LNCaP clone FGC (cell line): ENCODE measurements around the gene NHSL1.

Source experiments
- DNase-seq: peaks from one replicate; pipeline ENCODE4 v3.0.0-alpha.2; 2011; ENCODE audit warnings: low read depth
- H3K4me3 ChIP-seq: 2 replicates; pipeline ENCODE4 v1.5.1; 2011; ENCODE audit warnings: mild to moderate bottlenecking, low read depth, low read length, control low read depth
- TF ChIP-seq, protein P1 (sequence below): IDR thresholded peaks from 2 replicates; pipeline ENCODE4 v1.5.1; 2012; ENCODE audit warnings: mild to moderate bottlenecking; ENCODE audit not compliant: control insufficient read depth, insufficient read depth; ENCODE audit errors: extremely low read depth

Gene NHSL1, protein sequence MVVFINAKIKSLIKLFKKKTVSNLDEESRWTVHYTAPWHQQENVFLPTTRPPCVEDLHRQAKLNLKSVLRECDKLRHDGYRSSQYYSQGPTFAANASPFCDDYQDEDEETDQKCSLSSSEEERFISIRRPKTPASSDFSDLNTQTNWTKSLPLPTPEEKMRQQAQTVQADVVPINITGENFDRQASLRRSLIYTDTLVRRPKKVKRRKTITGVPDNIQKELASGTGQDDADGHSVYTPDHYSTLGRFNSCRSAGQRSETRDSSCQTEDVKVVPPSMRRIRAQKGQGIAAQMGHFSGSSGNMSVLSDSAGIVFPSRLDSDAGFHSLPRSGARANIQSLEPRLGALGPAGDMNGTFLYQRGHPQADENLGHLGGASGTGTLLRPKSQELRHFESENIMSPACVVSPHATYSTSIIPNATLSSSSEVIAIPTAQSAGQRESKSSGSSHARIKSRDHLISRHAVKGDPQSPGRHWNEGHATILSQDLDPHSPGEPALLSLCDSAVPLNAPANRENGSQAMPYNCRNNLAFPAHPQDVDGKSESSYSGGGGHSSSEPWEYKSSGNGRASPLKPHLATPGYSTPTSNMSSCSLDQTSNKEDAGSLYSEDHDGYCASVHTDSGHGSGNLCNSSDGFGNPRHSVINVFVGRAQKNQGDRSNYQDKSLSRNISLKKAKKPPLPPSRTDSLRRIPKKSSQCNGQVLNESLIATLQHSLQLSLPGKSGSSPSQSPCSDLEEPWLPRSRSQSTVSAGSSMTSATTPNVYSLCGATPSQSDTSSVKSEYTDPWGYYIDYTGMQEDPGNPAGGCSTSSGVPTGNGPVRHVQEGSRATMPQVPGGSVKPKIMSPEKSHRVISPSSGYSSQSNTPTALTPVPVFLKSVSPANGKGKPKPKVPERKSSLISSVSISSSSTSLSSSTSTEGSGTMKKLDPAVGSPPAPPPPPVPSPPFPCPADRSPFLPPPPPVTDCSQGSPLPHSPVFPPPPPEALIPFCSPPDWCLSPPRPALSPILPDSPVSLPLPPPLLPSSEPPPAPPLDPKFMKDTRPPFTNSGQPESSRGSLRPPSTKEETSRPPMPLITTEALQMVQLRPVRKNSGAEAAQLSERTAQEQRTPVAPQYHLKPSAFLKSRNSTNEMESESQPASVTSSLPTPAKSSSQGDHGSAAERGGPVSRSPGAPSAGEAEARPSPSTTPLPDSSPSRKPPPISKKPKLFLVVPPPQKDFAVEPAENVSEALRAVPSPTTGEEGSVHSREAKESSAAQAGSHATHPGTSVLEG (N-terminal part only)

DNA sequence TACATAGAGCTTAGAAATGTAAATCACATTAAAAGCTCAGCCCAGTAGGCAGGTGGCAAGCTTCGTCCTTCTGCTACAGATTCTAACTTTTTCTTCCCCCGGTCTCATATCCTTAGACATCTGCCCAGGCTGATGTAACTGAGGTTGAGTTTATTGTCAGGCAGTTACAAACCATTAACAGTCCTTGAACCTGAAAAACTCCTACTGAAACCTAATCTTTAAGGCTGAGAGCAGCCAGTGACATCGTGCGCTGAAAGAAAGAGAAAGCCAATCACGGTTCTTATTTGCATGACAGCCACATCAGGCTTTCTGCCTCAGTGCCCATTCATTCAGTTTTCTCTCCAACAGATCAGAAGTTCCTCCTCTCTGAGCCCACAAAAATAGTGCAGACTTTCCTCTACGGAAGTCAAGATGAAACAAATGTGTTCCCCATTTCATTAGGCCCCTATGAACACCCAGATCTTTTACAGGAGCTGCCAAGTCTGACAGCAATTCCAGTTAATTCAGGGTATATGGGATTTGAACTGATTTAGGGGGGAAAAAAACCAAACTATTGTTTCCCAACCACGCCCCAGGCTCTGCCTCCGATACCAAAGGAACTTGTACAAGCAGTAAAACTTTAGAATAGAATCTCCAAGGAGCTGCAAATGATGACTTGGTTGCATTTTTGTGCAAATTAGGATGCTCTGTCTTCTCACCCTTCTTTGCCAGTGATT lies at the start of gene NHSL1:
Gene NHSL1, minus strand, starts transcription at position 192 of the 716 bp plus-strand sequence. CDS start 204 bp downstream, outside the sequence.
- TF ChIP-seq, protein P1, sequence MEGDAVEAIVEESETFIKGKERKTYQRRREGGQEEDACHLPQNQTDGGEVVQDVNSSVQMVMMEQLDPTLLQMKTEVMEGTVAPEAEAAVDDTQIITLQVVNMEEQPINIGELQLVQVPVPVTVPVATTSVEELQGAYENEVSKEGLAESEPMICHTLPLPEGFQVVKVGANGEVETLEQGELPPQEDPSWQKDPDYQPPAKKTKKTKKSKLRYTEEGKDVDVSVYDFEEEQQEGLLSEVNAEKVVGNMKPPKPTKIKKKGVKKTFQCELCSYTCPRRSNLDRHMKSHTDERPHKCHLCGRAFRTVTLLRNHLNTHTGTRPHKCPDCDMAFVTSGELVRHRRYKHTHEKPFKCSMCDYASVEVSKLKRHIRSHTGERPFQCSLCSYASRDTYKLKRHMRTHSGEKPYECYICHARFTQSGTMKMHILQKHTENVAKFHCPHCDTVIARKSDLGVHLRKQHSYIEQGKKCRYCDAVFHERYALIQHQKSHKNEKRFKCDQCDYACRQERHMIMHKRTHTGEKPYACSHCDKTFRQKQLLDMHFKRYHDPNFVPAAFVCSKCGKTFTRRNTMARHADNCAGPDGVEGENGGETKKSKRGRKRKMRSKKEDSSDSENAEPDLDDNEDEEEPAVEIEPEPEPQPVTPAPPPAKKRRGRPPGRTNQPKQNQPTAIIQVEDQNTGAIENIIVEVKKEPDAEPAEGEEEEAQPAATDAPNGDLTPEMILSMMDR: no peak
- no peak for DNase-seq
- no peak within 1 kb of the TSS for H3K4me3 ChIP-seq

DNA sequence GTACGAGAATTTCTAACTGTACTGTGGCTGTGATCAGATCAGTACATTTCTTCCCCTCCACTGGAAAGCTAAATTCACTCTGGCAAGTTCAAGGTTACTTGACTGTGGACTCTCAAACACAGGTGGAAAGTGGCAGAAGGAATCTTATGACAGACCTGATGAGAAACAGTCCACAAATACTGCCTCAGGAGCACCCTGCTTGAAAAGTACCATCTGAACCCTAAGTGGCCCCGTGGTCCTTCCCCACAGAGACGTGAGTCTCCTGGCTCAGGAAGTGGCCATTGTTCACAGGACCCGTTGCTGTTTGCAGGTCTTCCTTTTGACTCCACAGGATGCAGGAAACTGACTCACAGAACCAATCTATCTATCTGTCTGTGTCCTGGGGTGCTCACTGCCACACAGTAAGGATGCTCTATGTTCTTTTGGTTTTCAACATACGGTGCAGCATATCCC lies 47.5 kb upstream of the NHSL1 start:
- TF ChIP-seq, protein P1: no peak
- H3K4me3 ChIP-seq: no peak overlapping the region
- DNase-seq: no peak

DNA sequence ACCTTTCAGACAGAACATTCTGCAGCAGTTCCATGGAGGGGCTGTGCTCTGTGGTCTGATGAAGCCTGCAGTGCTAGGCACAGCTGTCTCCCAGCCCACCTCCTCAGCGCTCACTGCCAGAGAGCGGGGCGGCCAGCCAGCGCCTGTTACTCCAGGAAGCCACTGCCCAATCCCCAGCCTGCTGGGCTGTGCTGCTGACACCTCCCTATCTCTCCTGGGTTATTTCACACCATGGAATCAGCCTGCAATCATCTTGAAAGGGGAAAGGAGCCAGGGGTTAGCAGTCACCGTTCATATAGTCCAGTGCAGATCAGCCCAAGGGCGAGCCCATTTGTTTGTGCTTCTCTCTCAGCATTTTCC lies 46.3 kb upstream of the NHSL1 start:
- no peak for DNase-seq
- no peak overlapping the region for H3K4me3 ChIP-seq

DNA sequence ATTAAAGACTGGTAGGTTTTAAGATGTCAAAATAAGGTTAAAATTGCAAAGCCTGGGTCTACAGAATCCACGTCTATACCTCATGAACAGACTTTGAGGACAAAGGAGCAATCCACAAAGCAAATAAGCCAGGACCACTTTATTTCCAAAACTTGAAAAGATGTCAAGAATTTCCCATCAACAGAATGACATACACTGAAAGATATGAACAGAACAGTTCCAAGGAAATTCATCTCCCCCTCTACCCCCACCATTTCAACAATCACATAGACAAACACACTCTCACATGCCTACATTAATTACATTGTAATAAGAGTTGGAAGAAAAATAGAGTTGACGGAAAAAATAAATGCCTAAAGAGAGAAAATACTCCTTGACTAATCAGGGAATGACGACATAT lies 45.2 kb upstream of the NHSL1 start:
- no peak overlapping the region for H3K4me3 ChIP-seq
- DNase-seq: no peak
- TF ChIP-seq, protein P1: no peak

More for the DNA sequence above, 46.3 kb upstream of the NHSL1 start:
- TF ChIP-seq, protein P1: no peak

DNA sequence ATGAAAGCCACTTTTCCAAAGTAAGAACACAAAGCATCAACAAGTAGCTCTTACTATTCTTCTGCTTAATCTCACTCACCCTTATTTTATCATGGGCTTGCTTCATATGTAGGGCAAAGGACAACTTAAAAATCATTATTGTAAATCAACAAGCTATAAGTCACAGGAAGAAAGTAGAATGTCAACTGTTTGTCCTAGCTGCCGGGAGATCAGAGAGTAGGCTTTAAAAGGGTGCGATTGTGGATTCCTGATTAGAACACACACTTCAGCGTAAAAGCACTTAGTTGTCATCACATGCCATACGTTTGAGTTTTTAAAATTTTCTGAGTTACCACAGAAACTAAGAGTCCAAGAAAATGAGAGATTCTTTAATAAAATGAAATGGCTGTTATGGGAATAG lies 44.4 kb upstream of the NHSL1 start:
- DNase-seq: no peak
- H3K4me3 ChIP-seq: no peak overlapping the region
- TF ChIP-seq, protein P1: no peak
